Stimulated activated CD4-positive, alpha-beta T cell treated with anti-CD3 and anti-CD28 coated beads, Interleukin-15, amount 100 ng/mL, for 1 hour (primary cell): ENCODE results near the gene TOPBP1.
A peak's percentile ranks its signal among the peaks of the same experiment; 100 is the strongest.
"Not testable (repeated sequence)": the region's sequence is repeated elsewhere in the genome, so short reads cannot be mapped to it uniquely, and the experiment has no call there.

Source experiments
- DNase-seq, 2 donors: peaks; one replicate each; pipeline ENCODE4 v3.0.0-alpha.2; 2020; ENCODE audit warnings: low read depth in 1 of 2, low spot score in 1 of 2

TOPBP1 gene

GRCh38 chr3:133661454-133662277 is at the start of gene TOPBP1:
Gene TOPBP1 (minus strand): TSS chr3:133661941. CDS start chr3:133661127, 814 bp downstream.
- peak; percentile 59 to 78 for DNase-seq

GRCh38 chr3:133711013-133711412 is 49.3 kb upstream of the TOPBP1 start:
- no peak for DNase-seq

- no peak for DNase-seq
These were observed 47.5 kb upstream of the TOPBP1 start for GRCh38 chr3:133709139-133709750.

- no peak for DNase-seq
These were observed 44.3 kb upstream of the TOPBP1 start for GRCh38 chr3:133706033-133706432.

- DNase-seq, result no peak
These were observed 42.2 kb upstream of the TOPBP1 start for GRCh38 chr3:133703915-133704314.

- no peak for DNase-seq
These were observed 40.0 kb upstream of the TOPBP1 start for GRCh38 chr3:133701435-133702358.

- no peak for DNase-seq
These were observed 38.6 kb upstream of the TOPBP1 start for GRCh38 chr3:133700351-133700750.

- no peak for DNase-seq
These were observed 38.2 kb upstream of the TOPBP1 start for GRCh38 chr3:133699903-133700302.

- DNase-seq, result no peak
These were observed 37.7 kb upstream of the TOPBP1 start for GRCh38 chr3:133699467-133699866.

GRCh38 chr3:133697960-133698359 is 36.2 kb upstream of the TOPBP1 start:
- DNase-seq, result no peak

GRCh38 chr3:133695560-133696171 is 33.9 kb upstream of the TOPBP1 start:
- no peak for DNase-seq

GRCh38 chr3:133694288-133695268 is 32.8 kb upstream of the TOPBP1 start:
- DNase-seq, result no peak

GRCh38 chr3:133693821-133694220 is 32.1 kb upstream of the TOPBP1 start:
- no peak for DNase-seq

GRCh38 chr3:133692759-133693158 is 31.0 kb upstream of the TOPBP1 start:
- DNase-seq, result no peak

GRCh38 chr3:133691273-133692107 is 29.7 kb upstream of the TOPBP1 start:
- DNase-seq, result no peak

- not testable (repeated sequence) for DNase-seq
These were observed 16.3 kb upstream of the TOPBP1 start for GRCh38 chr3:133677993-133678392.

- no peak for DNase-seq
These were observed 14.8 kb upstream of the TOPBP1 start for GRCh38 chr3:133676336-133677118.

GRCh38 chr3:133675631-133676335 is 14.0 kb upstream of the TOPBP1 start:
- no peak for DNase-seq
